SK-N-SH (cell line): Measurements from ENCODE around the gene RAB3B. TPM values are rescaled to one million over a fixed set of nuclear protein-coding genes. Genes with fewer than 3 reads are reported as not detected.

ENCODE experiments used
- CTCF ChIA-PET: fragments of 300-600, 350-600 bp; formaldehyde crosslinking; extraction: SDS; loops from one replicate; lab custom pipeline; 2021; lab: Yijun Ruan, JAX
- POLR2A ChIA-PET: fragments of 350-600 bp; sonication (Branson Sonifier 250); formaldehyde crosslinking; extraction: SDS; loops from one replicate; lab custom pipeline; 2020; ENCODE audit warnings: antibody characterized with exemption, inconsistent platforms; lab: Yijun Ruan, JAX
- DNase-seq: peaks from one replicate; pipeline ENCODE4 v3.0.0; 2012
- H2AFZ ChIP-seq: fragments of 200-600 bp; sonication (generic); 2 replicates; pipeline ENCODE4 v1.8.1; 2016; ENCODE audit warnings: antibody characterized with exemption, mild to moderate bottlenecking, low read depth
- H3F3A ChIP-seq: fragments of 200-600 bp; sonication (generic); replicated peaks from 2 replicates; pipeline ENCODE3; 2016; ENCODE audit warnings: antibody characterized with exemption, mild to moderate bottlenecking; ENCODE audit not compliant: insufficient read depth
- H3K27ac ChIP-seq, 2 experiments: fragments of 200-500 bp in 1 of 2; fragments of 200-600 bp in 1 of 2; sonication (Bioruptor generic) in 1 of 2; sonication (generic), shearing (Covaris generic) in 1 of 2; 2 replicates each; pipeline versions ENCODE4 v1.5.1 to v1.6.1; 2014 to 2016; ENCODE audit warnings: low read depth in 2 of 2, inconsistent platforms in 1 of 2, low read length in 1 of 2, mild to moderate bottlenecking in 1 of 2, mixed read lengths in 1 of 2
- H3K27me3 ChIP-seq: fragments of 200-600 bp; sonication (generic), shearing (Covaris generic); 2 replicates; pipeline ENCODE4 v1.6.1; 2016; ENCODE audit warnings: mixed run types; ENCODE audit not compliant: insufficient read depth
- H3K36me3 ChIP-seq, 2 experiments: fragments of 200-500 bp in 1 of 2; fragments of 200-600 bp in 1 of 2; sonication (Bioruptor generic) in 1 of 2; sonication (generic) in 1 of 2; replicated peaks in 1 of 2; 2 replicates each; pipeline versions ENCODE3 to v1.5.1; 2014 to 2016; ENCODE audit warnings: low read length in 1 of 2, mild to moderate bottlenecking in 1 of 2; ENCODE audit not compliant: insufficient read depth in 2 of 2, control insufficient read depth in 1 of 2
- H3K4me1 ChIP-seq, 2 experiments: fragments of 200-500 bp in 1 of 2; fragments of 200-600 bp in 1 of 2; sonication (Bioruptor generic) in 1 of 2; sonication (generic), shearing (Covaris generic) in 1 of 2; 2 replicates each; pipeline versions ENCODE4 v1.5.1 to v1.6.1; 2014 to 2016; ENCODE audit warnings: low read depth in 1 of 2, low read length in 1 of 2, mixed run types in 1 of 2; ENCODE audit not compliant: insufficient read depth in 2 of 2, control insufficient read depth in 1 of 2
- H3K4me2 ChIP-seq: fragments of 200-600 bp; sonication (generic), shearing (Covaris generic); 2 replicates; pipeline ENCODE4 v1.6.1; 2017; ENCODE audit warnings: mixed run types
- H3K4me3 ChIP-seq, 2 experiments: fragments of 200-500 bp in 1 of 2; fragments of 200-600 bp in 1 of 2; sonication (Bioruptor generic) in 1 of 2; sonication (generic), shearing (Covaris generic) in 1 of 2; 2 replicates each; pipeline versions ENCODE4 v1.5.1 to v1.8.1; 2014 to 2016; ENCODE audit warnings: low read depth in 2 of 2, inconsistent platforms in 1 of 2, low read length in 1 of 2, mild to moderate bottlenecking in 1 of 2, mixed read lengths in 1 of 2, moderate library complexity in 1 of 2
- H3K79me2 ChIP-seq: fragments of 200-600 bp; sonication (generic); 2 replicates; pipeline ENCODE4 v1.8.1; 2017; ENCODE audit warnings: mild to moderate bottlenecking; ENCODE audit not compliant: insufficient read depth
- H3K9ac ChIP-seq: fragments of 200-600 bp; sonication (generic); 2 replicates; pipeline ENCODE4 v1.6.1; 2017; ENCODE audit warnings: mixed run types
- H3K9me2 ChIP-seq: fragments of 200-600 bp; sonication (generic); 2 replicates; pipeline ENCODE4 v1.6.1; 2017; ENCODE audit warnings: mixed run types
- H3K9me3 ChIP-seq: fragments of 200-600 bp; sonication (generic); 2 replicates; pipeline ENCODE4 v1.6.1; 2017; ENCODE audit warnings: mixed run types, mild to moderate bottlenecking, moderate library complexity
- H4K20me1 ChIP-seq: fragments of 200-600 bp; sonication (generic); 2 replicates; pipeline ENCODE4 v1.6.1; 2017; ENCODE audit warnings: mild to moderate bottlenecking, mixed run types; ENCODE audit not compliant: insufficient read depth
- CHD2 ChIP-seq: fragments of 150-350 bp; IDR thresholded peaks from 2 replicates; pipeline ENCODE4 v1.6.1; 2018; ENCODE audit warnings: low read length; ENCODE audit not compliant: partially characterized antibody
- EZH2phosphoT487 ChIP-seq: fragments of 200-600 bp; sonication (generic); IDR thresholded peaks from 2 replicates; pipeline ENCODE4 v1.6.1; 2017; ENCODE audit warnings: low read depth, mixed run types, mild to moderate bottlenecking, antibody characterized with exemption, moderate library complexity, borderline replicate concordance
- MEF2A ChIP-seq: IDR thresholded peaks from 2 replicates; pipeline ENCODE4 v1.4.0; 2012; ENCODE audit warnings: low read depth, borderline replicate concordance
- POLR2AphosphoS5 ChIP-seq: IDR thresholded peaks from 2 replicates; pipeline ENCODE4 v1.6.1; 2012; ENCODE audit warnings: low read depth, low read length
- RXRA ChIP-seq: IDR thresholded peaks from 2 replicates; pipeline ENCODE4 v1.4.0; 2012; ENCODE audit warnings: low read depth, mild to moderate bottlenecking, borderline replicate concordance
- TAF1 ChIP-seq: IDR thresholded peaks from 2 replicates; pipeline ENCODE4 v1.6.1; 2012; ENCODE audit warnings: low read depth, mild to moderate bottlenecking, low read length, moderate library complexity, borderline replicate concordance
- USF1 ChIP-seq: IDR thresholded peaks from 2 replicates; pipeline ENCODE4 v1.4.0; 2012; ENCODE audit warnings: low read depth, borderline replicate concordance
- YY1 ChIP-seq: IDR thresholded peaks from 2 replicates; pipeline ENCODE4 v1.4.0; 2012; ENCODE audit warnings: low read depth, mild to moderate bottlenecking
- WGBS: methylation state at CpG from one replicate; pipeline ENCODE4 v1.1.6; 2017; ENCODE audit warnings: low lambda C conversion rate; 5-methylcytosine and 5-hydroxymethylcytosine counted together
- polyA plus RNA-seq, 3 experiments: library from polyadenylated mRNA; depleted of rRNA; stranded (reverse); fragments of >200 nt; gene quantifications; 2 replicates each; pipeline ENCODE4 v1.2.3, GENCODE V29; 2012
- TF ChIP-seq, protein P1 (sequence below): IDR thresholded peaks from 2 replicates; pipeline ENCODE4 v1.4.0; 2012; ENCODE audit warnings: low read depth
- TF ChIP-seq, protein P2 (sequence below): fragments of 150-350 bp; IDR thresholded peaks from 2 replicates; pipeline ENCODE4 v1.6.1; 2017; ENCODE audit warnings: antibody characterized with exemption, low read length, low read depth, borderline replicate concordance
- TF ChIP-seq, protein P3 (sequence below): fragments of 150-350 bp; IDR thresholded peaks from 2 replicates; pipeline ENCODE4 v1.6.1; 2016; ENCODE audit warnings: mild to moderate bottlenecking, low read depth, low read length

RAB3B gene
- polyA plus RNA-seq, 1 of the 3 experiments (the other 2 are of a cell fraction): 10.2 TPM

DNA sequence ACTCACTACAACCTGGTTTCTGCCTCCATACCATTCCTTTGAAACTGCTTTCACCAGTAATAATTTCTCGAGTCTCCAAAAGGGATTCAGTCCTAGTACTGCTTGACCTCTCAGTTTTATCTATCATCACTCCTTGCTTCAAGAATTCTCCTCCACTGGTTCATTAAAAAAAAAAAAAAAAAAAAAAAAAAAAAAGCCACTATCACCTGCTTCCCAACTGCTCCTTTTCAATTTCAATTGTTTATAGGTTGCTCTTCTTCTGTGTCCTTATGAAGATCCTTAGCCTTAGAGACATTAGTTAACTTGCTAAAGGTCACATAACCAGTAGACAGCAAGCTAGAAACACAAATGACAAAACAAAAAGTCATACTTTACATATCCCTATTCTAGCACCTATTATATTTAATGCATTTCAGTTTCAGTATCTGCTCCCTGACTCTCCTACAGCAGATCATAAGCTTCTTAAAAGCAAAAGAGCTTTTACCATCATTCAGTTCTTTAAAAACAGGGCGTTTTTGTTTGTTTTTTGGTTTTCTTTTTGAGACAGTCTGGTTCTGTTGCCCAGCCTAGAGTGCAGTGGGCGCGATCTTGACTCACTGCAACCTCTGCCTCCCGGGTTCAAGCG lies 119.0 kb downstream of the RAB3B start (continued):
- TF ChIP-seq USF1: no peak
- no peak for TF ChIP-seq CHD2
- TF ChIP-seq, protein P1, sequence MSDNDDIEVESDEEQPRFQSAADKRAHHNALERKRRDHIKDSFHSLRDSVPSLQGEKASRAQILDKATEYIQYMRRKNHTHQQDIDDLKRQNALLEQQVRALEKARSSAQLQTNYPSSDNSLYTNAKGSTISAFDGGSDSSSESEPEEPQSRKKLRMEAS: no peak
- no peak for TF ChIP-seq MEF2A
- TF ChIP-seq, protein P2, sequence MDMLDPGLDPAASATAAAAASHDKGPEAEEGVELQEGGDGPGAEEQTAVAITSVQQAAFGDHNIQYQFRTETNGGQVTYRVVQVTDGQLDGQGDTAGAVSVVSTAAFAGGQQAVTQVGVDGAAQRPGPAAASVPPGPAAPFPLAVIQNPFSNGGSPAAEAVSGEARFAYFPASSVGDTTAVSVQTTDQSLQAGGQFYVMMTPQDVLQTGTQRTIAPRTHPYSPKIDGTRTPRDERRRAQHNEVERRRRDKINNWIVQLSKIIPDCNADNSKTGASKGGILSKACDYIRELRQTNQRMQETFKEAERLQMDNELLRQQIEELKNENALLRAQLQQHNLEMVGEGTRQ: no peak
- TF ChIP-seq RXRA: no peak
- TF ChIP-seq YY1: no peak
- no peak for TF ChIP-seq POLR2AphosphoS5
- no peak for TF ChIP-seq EZH2phosphoT487
- TF ChIP-seq, protein P3, sequence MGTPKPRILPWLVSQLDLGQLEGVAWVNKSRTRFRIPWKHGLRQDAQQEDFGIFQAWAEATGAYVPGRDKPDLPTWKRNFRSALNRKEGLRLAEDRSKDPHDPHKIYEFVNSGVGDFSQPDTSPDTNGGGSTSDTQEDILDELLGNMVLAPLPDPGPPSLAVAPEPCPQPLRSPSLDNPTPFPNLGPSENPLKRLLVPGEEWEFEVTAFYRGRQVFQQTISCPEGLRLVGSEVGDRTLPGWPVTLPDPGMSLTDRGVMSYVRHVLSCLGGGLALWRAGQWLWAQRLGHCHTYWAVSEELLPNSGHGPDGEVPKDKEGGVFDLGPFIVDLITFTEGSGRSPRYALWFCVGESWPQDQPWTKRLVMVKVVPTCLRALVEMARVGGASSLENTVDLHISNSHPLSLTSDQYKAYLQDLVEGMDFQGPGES: no peak
- TF ChIP-seq, all 33 proteins: peak for 0

DNA sequence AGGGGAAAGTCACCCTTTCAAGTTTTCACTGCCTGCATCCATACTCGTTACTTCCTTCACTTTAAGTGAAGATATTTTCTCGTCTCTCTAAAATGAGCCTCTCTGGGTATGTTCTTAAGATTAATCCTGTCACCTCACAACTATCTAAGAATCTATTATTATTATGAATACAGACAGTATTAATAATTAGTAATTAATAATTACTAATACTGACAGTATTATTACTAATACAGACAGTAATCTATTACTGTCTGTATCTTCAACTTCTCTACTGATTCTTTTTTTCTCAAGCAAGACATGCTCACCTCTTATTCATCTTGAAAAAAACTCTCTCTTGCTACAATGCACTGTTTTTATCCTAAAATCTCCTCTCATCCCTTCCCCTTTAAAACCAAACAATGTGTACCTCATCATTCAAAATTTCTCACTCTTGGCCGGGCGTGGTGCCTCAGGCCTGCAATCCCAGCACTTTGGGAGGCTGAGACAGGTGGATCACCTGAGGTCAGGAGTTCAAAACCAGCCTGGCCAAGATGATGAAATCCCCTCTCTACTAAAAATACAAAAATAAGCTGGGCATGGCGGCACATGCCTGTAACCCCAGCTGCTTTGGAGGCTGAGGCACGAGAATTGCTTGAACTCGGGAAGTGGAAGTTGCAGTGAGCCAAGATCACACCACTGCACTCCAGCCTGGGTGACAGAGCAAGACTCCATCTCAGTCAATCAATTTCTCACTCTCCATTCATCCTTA lies 119.7 kb downstream of the RAB3B start:
- Histone ChIP-seq H3K27ac (no peak overlapping the region), H3K9me3 (no peaks in the 10 kb centered on the region), H3K36me3 (peaks cover 0 to 16% of the 10 kb centered on the region in 2 experiments), H3K4me1 (peaks cover 0 to 9% of the 10 kb centered on the region in 2 experiments; a peak in 2 of 4 replicates), H3K9ac (no peak overlapping the region), H3K4me2 (no peak overlapping the region), H3K27me3 (no peaks in the 10 kb centered on the region), H4K20me1 (peaks cover 35% of the 10 kb centered on the region), H3K79me2 (peaks cover 100% of the 10 kb centered on the region), H3K9me2 (no peaks in the 10 kb centered on the region), H3F3A (peaks cover 4% of the 10 kb centered on the region), H3K4me3 (no peak overlapping the region), H2AFZ (no peak overlapping the region)
- TF ChIP-seq TAF1: no peak
- ChIA-PET POLR2A (interaction anchor here (0.6 kb wide), 1 partner anchor 230 kb away, joined by 5 read pairs; no protein-coding TSS in a partner anchor), CTCF (interaction anchor here (1.2 kb wide), 1 partner anchor 26 kb away, joined by 3 read pairs; no protein-coding TSS in a partner anchor)
- DNase-seq: no peak
- 96% methylated on average over 7 of the region's 7 CpGs for WGBS
